GM20431 (cell line): Measurements from ENCODE around the gene IL1R1.

Experiments used
- in situ Hi-C: fragments of 300-500 bp; cut with MseI, MboI; formaldehyde crosslinking; loops from one replicate; pipeline ENCODE4 v1.15.0; 2020; ENCODE audit warnings: low sequenced_read_pairs; ENCODE audit not compliant: unreplicated experiment

The IL1R1 gene

DNA sequence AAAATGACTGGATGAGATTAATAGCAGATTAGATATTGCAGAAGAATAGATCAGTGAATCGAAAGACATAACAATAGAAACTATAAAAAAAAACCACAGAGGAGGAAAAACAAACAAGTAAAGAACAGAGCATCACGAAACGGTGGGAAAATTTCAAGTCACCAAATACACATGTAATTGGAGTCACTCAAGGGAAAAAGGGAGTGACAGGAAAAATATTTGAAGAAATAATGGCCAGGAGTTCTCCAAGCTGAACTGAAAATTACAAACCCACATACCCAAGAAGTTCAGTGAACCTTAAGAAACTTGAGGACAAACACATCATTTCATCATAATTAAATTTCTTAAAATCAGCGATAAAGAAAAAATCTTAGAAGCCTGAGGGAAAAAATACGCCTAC lies 11.0 kb upstream of the IL1R1 start:
- in situ Hi-C loops: no loop called here

DNA sequence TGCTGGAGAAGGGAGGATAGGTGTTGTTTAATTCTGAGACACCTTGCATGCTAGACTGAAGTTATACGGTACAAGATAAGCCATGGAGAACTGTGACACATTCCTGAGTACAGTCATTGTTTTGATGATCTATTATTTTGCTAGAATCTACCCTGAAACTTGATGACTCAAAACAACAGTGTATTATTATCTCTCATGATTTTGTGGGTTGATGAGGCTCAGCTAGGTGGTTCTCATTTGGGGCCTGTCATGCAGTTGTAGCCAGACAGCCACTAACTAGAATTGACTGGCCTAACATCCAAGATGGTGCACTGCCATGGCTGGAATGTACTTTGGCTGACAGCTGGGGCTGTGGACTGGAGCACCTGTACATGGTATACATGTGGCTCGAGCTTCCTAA lies 5.4 kb upstream of the IL1R1 start:
- in situ Hi-C loops: no loop called here

DNA sequence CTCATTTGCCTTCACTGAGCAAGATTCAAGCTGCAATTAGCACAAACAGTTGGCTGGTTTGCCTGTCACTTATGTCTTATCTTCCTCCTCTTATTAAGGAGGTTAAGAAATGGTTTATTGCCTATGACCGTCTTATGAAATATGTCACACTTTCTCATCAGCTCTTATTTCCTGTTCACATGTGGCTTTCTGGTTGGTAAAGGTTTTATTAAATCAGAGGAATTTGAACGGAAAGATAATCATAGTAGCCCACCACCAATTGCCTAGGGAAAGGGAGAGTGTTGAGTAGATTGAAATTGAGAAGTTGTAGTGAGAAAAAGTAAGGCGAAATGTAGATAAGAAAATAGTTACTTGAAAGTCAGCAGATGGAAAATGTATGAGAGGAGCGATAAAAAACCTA lies 4.2 kb upstream of the IL1R1 start:
- in situ Hi-C loops: no loop called here

DNA sequence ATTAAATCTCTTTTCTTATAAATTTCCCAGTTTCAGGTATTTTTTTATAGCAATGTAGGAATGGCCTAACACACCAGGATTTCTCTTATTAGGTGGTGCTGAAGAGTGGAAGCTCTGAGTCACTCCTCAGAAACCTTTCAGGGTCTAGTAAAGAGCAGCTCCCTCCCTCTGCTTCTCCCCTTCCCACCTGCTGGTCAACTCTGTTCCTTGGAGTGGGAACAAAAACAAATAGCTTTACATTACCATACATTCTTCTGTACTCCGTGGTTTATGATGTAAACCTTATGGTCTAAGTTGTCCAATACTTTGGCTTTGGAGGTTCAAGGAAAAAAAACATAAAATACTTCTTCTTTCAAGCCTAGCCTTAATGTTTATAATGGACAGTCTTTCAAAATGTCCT lies 2.7 kb upstream of the IL1R1 start:
- in situ Hi-C loops: no loop called here

DNA sequence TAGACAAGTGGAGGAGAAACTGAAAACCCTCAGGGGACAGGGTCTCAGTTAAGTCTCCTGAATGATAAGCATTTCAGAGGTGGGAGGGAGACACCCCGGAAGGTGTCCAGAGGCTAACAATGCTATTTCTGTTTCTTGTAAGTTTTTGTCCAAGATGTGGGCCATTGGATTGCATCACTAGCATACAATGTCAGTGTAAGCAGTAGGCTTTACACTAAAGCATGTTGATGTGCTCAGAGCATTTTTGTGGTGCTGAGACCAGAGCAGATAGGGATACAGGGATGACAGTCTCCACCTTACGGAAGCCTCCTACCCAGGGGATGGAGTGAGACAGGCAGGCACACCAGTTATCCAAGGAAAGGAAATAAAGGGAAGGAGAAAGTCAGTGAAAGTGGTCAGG lies 2.2 kb upstream of the IL1R1 start:
- in situ Hi-C loops: no loop called here

DNA sequence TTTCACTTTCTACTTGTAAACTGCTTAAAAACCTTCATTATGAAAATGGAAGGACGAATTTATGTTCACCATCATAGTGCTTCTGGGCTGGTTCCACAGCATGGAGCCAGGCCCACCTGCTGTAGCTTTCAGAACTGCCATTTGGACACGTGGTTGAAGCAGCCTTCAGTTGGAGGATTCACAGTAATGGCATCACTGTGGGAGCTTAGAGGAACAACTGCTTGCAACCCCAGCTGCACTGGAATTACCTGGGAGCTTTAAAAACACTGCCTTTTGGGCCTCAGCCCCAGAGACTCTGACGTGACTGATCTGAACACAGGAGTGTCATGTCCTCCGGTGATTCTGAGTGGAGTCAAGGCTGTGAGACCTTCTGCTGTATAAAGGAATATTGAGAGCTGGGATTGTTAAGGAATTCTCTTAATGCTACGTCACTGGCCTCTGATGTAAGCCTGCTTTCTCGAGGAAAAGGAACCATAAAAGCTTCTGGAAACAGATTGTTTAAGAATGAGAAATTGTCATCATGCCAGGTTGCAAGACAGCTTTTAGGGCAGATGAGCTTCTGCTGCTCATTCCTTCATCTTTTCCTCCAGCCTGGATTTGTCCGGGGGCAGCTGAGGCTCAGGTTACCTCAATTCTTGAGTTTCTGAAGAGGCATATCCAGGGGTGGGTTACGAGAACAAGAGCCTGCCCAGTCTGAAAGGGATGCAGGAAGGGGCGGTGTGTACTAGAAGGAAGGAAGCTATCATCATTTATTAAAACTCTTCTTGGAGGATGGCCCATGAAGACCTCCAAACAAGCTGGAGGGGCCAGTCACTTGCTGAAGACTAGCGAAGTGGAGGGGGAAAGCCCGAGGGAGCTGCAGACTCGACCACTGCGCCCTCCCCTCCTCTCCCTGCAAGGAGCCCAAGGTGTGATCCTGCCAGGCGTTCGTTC lies 1.3 kb upstream of the IL1R1 start:
- in situ Hi-C loops: no loop called here

DNA sequence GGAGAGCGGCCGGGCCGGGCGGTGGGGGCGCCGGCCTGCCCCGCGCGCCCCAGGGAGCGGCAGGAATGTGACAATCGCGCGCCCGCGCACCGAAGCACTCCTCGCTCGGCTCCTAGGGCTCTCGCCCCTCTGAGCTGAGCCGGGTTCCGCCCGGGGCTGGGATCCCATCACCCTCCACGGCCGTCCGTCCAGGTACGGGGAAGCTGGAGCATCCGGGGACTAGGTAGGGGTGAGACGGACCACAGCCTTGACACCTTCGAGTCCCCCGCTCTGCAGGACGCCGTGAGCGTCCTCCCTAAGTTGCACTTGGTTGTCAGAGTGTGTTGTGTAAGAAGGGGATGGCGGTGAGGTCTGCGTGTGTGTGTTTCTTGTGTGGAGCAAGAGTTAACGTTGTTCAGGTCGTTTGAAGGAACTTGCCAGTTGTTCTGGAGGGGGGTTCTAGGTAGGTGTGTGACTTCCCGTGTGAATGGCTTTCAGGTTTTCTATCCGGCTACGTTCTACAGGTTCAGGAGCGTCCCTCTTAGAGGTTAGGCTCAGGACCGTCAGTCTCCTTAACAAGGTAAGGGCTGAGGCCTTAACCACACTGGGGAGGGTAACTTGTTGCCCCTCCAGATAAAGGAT lies 393 bp downstream of the IL1R1 start:
- in situ Hi-C loops: no loop called here

DNA sequence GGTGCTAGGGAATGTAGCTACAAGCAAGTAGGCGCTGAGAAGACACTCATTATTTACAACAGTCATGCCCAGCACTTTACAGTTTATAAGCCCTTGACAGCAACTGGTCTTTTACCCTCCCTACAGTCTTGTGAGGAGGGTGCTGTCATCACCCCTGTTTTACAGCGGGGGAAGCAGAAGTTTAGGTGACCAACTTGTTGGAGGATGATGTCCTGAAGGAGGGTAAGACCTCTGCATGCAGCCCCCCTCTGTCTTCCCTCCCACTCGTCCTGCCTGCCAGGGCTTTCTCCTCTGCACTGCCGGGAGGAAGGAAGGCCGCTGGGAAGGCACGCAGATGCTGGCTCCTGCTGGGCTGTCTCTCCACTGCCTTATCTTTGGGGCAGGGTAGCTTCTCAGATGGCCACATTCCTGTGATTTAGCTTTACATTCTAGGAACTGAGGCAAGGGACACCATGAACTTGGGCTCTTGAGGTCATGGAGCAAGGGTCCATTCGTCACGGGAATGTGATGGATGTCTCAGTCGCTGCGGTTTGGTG lies 972 bp downstream of the IL1R1 start:
- in situ Hi-C loops: no loop called here

DNA sequence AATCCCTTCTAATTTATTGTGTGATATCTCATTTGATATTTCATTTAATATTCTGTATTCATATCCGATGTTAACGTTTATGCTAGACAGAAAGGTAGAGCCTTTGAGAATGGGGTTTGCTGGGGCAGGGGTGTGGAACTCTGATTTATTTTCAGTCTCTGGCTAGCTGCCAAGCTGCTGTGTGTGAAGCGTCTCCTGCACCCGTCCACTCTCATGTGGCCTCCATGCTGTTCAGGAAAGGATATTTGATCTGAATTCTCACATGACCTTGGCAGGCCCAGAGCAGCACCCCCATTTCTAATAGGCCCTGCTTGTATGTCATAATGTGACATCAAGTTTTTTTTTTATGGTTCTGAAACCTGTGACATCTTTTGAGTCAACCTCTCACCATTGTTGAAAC lies 1.6 kb downstream of the IL1R1 start:
- in situ Hi-C loops: no loop called here

DNA sequence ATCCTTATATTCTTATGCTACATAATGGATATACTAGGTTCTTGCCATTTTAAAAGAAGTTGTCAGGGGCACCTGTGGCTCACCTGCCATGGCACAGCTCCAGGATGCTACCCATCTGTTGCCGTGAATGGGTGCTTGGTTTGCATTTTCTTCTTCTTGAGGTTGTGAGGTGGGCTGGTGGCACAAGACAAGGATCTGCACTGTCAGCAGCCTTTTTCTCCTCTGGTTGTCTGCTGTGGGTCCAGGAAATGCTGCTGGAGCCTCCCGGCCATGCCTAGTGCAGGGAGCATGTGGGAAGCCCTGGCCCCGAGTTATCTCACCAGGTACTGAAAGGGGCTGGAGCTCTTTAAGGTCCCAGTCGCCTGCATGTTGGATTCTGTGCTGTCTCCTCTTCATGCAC lies 2.6 kb downstream of the IL1R1 start:
- in situ Hi-C loops: no loop called here

DNA sequence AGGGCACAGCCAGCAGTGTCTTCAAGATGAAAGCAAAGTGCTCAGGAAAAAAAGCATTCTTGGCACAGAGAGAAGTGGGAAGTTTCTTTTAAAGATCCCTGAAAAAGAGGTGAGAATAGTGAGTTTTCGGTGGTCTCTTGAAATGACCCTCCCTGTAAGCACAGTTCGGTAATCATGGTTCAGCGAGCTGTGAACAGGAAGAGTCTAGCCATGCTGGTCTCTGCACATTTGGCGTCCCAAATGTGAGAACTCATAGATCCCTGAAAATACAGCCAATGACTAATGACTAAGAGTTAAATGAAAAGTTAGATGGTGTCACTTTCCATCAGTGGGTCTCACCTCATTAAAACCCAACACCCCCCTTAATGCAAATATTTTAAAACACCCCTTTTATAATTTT lies 3.4 kb downstream of the IL1R1 start:
- in situ Hi-C loops: no loop called here

DNA sequence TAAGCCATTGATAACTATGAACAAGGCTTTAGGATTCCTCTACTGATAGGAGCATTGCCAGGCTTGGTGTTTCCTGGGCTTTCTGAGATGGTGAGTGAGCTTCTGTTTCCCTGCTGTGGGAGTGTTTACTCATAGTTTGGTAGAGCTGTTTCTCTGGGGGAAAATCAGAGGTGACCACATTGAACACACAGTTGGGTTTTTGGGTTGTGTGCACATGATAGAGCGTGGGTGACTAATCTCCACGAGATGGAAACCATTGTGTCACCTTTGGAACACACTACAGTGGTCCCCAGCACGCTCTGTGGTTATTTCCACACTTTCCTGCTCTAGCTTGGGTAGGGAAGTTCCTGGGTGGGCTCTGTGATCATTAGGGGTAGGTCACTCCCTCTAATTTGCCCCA lies 5.4 kb downstream of the IL1R1 start:
- in situ Hi-C loops: no loop called here

DNA sequence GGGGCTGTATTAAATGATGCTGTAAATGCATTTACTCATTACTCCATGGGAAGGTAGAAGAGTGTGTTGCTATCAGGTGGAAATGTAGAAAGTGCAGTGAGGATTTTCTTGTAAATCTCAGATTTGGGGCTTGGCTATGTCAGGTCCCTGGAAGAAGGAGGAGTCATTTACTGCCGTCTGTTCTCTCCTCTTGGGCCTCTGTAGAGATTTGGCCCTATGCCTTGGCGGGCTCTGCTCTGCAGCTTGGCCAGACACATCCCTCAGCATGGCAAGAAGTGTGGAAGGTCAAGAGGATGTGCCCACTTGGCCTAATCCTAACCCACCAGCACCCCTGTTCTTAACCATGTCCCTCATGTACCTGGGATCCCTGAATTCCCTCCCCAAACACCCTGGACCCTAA lies 6.7 kb downstream of the IL1R1 start:
- in situ Hi-C loops: no loop called here

DNA sequence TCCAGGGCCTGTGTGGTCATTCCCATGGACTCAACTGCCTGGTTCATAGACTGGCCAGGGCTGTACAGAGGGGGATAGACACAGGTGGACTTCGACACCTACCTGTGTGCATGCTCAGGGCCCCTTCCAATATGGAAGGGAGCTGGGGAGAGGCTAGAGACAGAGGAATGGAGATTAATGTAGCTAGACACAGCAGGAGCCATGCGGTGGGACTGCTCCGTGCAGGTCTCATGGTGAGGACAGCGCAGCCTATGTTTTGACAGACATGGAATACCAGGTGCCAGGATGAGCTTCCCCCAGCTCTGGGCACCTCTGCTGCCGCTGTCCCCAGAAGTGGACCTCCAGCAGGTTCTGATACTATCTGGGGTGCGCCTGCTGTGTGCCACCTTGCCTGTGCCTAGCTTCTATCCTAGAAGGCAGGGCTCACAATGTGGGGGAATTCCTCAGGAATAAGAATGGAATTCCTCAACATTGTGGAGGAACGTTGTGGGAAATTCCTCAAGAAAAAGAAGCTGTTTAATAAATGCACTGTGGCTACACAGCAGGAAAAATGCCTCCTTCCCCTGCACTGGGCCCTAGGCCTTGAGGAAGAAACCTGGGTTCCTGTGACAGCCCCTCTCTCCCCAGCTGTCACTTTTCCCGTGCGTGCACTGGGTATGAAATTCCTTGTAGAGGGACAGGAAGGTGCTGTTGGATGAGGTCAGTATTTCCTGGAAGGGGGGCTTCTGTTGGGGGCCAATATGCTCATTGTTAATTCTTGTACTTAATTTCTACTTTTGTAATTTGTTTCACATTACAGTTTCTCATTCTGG lies 7.3 kb downstream of the IL1R1 start:
- in situ Hi-C loops: no loop called here

DNA sequence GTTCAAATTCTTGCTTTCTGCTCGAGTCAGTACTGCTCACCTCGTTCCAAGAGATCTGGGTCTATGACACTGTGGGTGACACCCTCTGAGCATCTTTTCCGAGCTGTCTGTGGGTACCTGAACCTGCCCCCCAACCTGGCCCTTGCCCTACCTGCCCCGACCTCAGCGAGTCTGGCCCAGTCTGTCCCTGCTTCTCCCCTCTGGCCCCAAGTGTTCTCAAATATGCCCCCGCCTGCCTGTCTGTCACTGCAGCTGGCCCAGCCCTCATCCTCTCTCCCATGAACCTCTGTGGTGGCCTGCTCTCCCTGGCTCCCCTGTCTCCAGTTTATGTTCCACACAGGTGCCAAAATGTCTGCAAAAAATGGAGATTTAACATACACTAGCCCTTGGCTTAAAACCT lies 11.8 kb downstream of the IL1R1 start:
- in situ Hi-C loops: no loop called here

DNA sequence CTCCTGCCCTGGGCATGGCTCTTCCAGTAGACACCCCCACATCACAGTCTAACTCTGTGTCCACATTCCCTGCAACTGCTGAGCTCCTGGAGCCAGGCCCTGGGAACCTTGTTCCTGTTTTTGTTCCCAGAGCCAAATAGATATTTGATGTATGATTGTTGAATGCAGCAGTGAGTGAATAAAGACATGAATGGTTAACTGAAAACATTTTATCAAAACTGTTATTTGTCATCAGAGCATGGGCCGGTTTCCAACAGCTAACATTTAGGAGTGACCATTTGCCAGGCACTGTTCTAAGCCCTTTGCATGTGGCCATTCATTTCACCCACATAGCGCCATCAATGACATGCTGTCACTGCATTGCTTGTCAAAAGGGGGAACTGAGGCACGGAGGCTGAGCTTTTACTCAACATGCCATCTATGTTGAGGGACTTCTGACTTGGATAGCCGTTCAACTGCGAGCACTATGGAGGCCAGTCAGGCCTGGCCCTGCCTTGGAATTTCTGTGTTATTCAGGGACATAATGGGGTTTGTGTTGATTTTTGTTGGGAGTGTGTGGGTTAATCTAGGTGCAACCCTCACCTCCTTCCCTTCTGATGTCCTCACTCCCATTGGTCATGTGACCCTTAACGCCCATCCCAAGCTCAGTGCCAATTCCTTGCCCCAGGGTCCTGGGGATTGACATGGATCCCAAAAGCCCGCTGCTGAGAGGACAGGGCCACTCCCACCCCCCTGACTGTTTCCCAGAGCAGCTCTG lies 12.6 kb downstream of the IL1R1 start:
- in situ Hi-C loops: no loop called here

DNA sequence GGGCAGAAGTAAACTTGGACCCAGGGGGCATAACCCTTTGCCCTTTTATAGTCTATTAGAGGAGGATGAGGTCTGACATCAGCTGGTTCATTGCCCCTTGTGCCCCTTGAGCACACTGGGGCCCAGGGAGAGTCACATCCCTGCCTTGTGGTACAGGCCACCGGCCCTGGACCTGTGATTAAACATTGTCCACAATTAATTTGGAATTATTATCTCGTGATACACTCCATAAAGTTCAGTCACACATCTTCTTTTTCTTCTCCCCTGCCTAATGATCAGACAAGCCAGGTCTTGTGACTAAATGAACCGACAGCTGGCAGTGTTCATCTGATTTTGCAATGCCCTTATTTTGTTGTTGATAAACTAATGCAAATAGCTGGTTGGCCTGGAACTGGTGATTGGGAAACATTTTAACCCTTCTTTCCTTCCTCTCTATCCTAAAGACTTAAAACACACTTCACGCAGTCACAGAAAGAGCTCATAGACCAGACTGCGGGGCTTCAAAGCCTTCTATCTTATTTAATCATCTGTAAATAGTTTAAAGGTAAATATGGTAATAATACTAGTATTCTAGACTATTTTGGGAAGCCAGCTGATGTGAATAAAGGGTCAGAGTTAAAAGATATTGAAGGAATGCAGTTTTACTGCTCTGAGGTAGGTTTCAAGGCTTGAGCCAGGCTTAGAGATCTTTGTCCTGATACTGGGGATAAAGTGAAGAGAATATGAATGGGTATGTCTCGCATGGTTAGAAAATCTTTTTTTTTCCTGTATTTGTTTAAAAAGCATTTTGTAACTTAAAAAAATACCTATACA lies 13.4 kb downstream of the IL1R1 start:
- in situ Hi-C loops: no loop called here

DNA sequence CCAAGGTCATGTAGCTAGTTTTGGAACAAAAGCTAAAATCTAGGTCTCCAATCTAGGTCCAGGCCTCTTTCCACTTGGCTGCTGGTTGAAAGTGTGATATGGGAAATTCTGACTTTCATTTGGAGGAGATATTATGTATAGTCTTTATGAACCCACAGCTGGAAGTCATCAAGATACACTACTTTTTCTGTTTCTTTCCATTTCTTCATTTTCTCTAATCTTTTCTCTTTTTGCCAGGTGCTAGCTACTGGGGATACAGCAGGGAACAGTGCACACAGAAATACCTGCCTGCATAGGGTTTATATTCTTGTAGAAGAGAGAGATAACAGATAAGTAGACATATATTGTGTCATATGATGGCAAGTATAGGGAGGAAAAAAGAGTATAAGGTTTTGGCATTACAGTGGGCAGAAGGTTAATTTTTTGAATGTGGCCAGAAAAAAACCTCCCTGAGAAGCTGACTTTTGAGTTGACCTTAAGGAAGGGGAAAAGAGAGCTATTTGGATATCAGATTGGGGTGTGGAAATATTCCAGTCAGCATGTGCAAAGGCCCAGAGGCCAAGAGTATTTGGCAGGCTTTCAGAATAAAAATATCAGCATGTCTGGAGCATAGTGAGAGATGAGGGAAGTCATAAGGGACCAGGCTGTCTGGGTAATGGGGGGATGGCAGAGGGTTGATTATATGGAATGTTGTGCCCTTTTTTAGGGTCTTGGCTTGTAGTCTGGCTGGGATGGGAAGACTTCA lies 15.6 kb downstream of the IL1R1 start:
- in situ Hi-C loops: no loop called here

DNA sequence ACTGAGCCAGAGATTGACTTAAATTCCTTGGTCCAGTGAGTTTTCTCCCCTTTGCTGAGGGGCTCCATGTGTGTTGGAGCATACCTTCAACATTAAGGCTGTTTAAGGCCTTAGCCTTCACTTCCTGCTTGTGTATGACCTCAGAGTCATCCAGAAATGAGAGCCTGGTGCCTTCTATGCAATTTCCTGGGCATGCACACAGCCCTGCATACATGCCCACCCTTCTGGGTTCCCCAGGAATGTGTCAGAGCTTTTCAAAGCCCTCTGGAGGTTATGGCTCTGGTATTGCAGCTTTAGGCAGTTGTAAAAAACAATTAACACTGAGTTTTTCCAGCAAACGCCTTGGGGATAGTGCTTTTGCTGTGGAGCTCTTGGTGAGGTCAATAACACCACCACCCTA lies 16.7 kb downstream of the IL1R1 start:
- in situ Hi-C loops: no loop called here
